ENCODE measurements around the gene CDC14B. TPM values are rescaled to one million over a fixed set of nuclear protein-coding genes. Genes with fewer than 3 reads are reported as not detected.

CDC14B gene
- total and polyA plus RNA-seq, 2 of the 4 experiments (the other 2 are of a cell fraction): 9.7 to 26.3 TPM

DNA sequence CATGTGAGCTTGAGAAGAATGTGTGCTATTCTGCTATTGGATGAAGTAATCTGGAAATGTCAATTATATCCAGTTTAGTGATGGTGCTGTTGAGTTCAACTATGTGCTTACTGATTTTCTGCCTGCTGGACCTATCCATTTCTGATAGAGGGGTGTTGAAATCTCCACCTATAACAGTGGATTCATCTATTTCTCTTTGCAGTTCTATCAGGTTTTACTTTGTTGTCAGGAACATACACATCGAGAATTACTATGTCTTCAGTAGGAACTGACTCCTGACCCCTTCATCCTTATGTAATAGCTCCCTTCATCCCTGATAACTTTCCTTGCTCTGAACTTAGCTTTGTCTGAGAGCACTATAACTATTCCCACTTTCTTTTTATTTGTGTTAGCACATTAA is 16.7 kb upstream of the CDC14B start:
- Histone ChIP-seq H3K18ac (ENCODE audit: low read depth, low read length) (no peak overlapping the region), H3K4me2 (ENCODE audit: low read depth, low read length) (no peak overlapping the region), H3K9ac (ENCODE audit: low read depth, low read length) (no peak overlapping the region), H2BK5ac (ENCODE audit: low read depth, low read length, poor library complexity, severe bottlenecking) (no peak overlapping the region), H2AK9ac (replicated peaks; ENCODE audit: low read depth, low read length, poor library complexity) (no peak overlapping the region), H3K4me1 (ENCODE audit: control insufficient read depth, insufficient read depth, low read length) (no peaks in the 10 kb centered on the region; the same call in 1 of the 2 replicates), H2BK120ac (ENCODE audit: low read depth, low read length) (no peak overlapping the region), H4K91ac (ENCODE audit: insufficient read depth, low read depth, low read length) (no peak overlapping the region), H3K4ac (ENCODE audit: low read depth, low read length) (no peak overlapping the region), H4K5ac (ENCODE audit: low read depth, low read length) (no peak overlapping the region), H2BK15ac (ENCODE audit: low read depth, low read length) (no peak overlapping the region), H3K56ac (ENCODE audit: extremely low read depth, insufficient read depth, low read length) (no peak overlapping the region), H3K79me1 (ENCODE audit: low read depth in 1 of 2, low read length in 2 of 2) (no peaks in the 10 kb centered on the region), H3K4me3 (ENCODE audit: insufficient read depth, low read depth, low read length) (no peak overlapping the region), H3K9me3 (ENCODE audit: control insufficient read depth, insufficient read depth, low read length) (no peaks in the 10 kb centered on the region), H3K36me3 (ENCODE audit: control insufficient read depth, insufficient read depth, low read length) (peaks cover 1% of the 10 kb centered on the region; the same call in 1 of the 2 replicates), H2BK20ac (ENCODE audit: low read depth, low read length) (no peak overlapping the region), H3K9me1 (ENCODE audit: insufficient read depth, low read length) (no peaks in the 10 kb centered on the region; the same call in 1 of the 2 replicates), H2AFZ (replicated peaks; ENCODE audit: low read length, poor library complexity) (no peak overlapping the region), H3K14ac (replicated peaks; ENCODE audit: low read depth, low read length) (no peak overlapping the region), H3K27ac (ENCODE audit: insufficient read depth, low read length) (no peak overlapping the region), H2AK5ac (ENCODE audit: low read depth, low read length) (no peak overlapping the region), H4K8ac (ENCODE audit: low read depth in 2 of 2, low read length in 2 of 2) (no peak overlapping the region), H4K20me1 (ENCODE audit: insufficient read depth, low read length) (no peaks in the 10 kb centered on the region), H3K27me3 (ENCODE audit: control insufficient read depth, insufficient read depth, low read length) (no peaks in the 10 kb centered on the region), H3K23ac (ENCODE audit: low read depth, low read length) (no peak overlapping the region)
- no peak for TF ChIP-seq SMC3 (IDR thresholded peaks at IDR 0.05; ENCODE audit: low read depth, low read length)
- no peak for TF ChIP-seq MAZ (IDR thresholded peaks at IDR 0.05; ENCODE audit: borderline replicate concordance, low read depth, low read length)
- TF ChIP-seq MAFK (IDR thresholded peaks at IDR 0.05; ENCODE audit: low read depth, low read length): no peak
- no peak for TF ChIP-seq CTCF (conservative IDR thresholded peaks at IDR 0.05; ENCODE audit: low read depth, low read length)
- TF ChIP-seq, protein P1, sequence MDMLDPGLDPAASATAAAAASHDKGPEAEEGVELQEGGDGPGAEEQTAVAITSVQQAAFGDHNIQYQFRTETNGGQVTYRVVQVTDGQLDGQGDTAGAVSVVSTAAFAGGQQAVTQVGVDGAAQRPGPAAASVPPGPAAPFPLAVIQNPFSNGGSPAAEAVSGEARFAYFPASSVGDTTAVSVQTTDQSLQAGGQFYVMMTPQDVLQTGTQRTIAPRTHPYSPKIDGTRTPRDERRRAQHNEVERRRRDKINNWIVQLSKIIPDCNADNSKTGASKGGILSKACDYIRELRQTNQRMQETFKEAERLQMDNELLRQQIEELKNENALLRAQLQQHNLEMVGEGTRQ (IDR thresholded peaks at IDR 0.05; ENCODE audit: low read depth, low read length): no peak
- no peak for TF ChIP-seq FOS (IDR thresholded peaks at IDR 0.05; ENCODE audit: low read depth, low read length)
- no peak for TF ChIP-seq POLR2A (IDR thresholded peaks at IDR 0.05; ENCODE audit: low read depth, low read length)
- TF ChIP-seq CHD1 (IDR thresholded peaks at IDR 0.05; ENCODE audit: low read depth, low read length): no peak
- no peak for TF ChIP-seq MXI1 (IDR thresholded peaks at IDR 0.05; ENCODE audit: borderline replicate concordance, low read depth, low read length)
- TF ChIP-seq NFE2L2 (IDR thresholded peaks at IDR 0.05; ENCODE audit: low read depth, low read length): no peak
- TF ChIP-seq, protein P2, sequence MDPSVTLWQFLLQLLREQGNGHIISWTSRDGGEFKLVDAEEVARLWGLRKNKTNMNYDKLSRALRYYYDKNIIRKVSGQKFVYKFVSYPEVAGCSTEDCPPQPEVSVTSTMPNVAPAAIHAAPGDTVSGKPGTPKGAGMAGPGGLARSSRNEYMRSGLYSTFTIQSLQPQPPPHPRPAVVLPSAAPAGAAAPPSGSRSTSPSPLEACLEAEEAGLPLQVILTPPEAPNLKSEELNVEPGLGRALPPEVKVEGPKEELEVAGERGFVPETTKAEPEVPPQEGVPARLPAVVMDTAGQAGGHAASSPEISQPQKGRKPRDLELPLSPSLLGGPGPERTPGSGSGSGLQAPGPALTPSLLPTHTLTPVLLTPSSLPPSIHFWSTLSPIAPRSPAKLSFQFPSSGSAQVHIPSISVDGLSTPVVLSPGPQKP (IDR thresholded peaks at IDR 0.05; ENCODE audit: borderline replicate concordance, low read depth, low read length): no peak
- TF ChIP-seq BHLHE40 (IDR thresholded peaks at IDR 0.05; ENCODE audit: low read depth, low read length): no peak
- no peak for TF ChIP-seq CEBPB (IDR thresholded peaks at IDR 0.05; ENCODE audit: low read depth, low read length)
- no peak for TF ChIP-seq RFX5 (IDR thresholded peaks at IDR 0.05; ENCODE audit: low read depth, low read length)
- TF ChIP-seq RAD21 (IDR thresholded peaks at IDR 0.05; ENCODE audit: low read length): no peak
- no peak for TF ChIP-seq RCOR1 (IDR thresholded peaks at IDR 0.05; ENCODE audit: insufficient replicate concordance, low read length)
- WGBS, 2 experiments (ENCODE audit: extremely low coverage in 2 of 2, insufficient read length in 1 of 2): no CpG with 5 or more reads among the region's 1 CpG
- in situ Hi-C loops (cut with MboI; ENCODE audit: low sequenced_read_pairs): no loop called here
- ChIA-PET POLR2A (ENCODE audit: unreplicated experiment) (no interaction called here), CTCF (no interaction called here)
- intact Hi-C loops (cut with micrococcal nuclease): no loop called here
- BruUV-seq (replicated peaks): no TSS peak
- dilution Hi-C loops (cut with HindIII; ENCODE audit: low sequenced_read_pairs, unreplicated experiment): no loop called here
- ATAC-seq (ENCODE audit: low read depth) (no peak), DNase-seq (no peak)

All from IMR-90 (cell line).